GM12878 (cell line): Measurements from ENCODE around the gene C1QL2. TPM values are rescaled to one million over a fixed set of nuclear protein-coding genes. Genes with fewer than 3 reads are reported as not detected.

Experiments
- ATAC-seq: fragments of 200-7000 bp; cut with Tn5 transposase; 3 replicates; pipeline ENCODE4 v1.9.1; 2020; ENCODE audit warnings: mild to moderate bottlenecking, moderate library complexity
- BruUV-seq: library from RNA; stranded (reverse); fragments of 400-500 nt; replicated peaks from 2 replicates; lab custom pipeline; 2021; lab: Mats Ljungman, UMichigan
- CTCF ChIA-PET: fragments of 300-600 bp; sonication (Branson Sonifier 250); formaldehyde crosslinking; extraction: SDS; loops from one replicate; lab custom pipeline; 2021; ENCODE audit warnings: inconsistent platforms; lab: Yijun Ruan, JAX
- POLR2A ChIA-PET: fragments of 350-600 bp; formaldehyde crosslinking; extraction: SDS; loops from one replicate; lab custom pipeline; 2021; ENCODE audit warnings: inconsistent platforms; lab: Charles Lee
- RAD21 ChIA-PET: fragments of 300-600 bp; sonication (Branson Sonifier 250); formaldehyde crosslinking; loops from one replicate; lab custom pipeline; 2023; ENCODE audit warnings: antibody characterized with exemption; ENCODE audit not compliant: unreplicated experiment; lab: Charles Lee
- SMC1A ChIA-PET: fragments of 300-600 bp; sonication (Branson Sonifier 250); formaldehyde crosslinking; loops from one replicate; lab custom pipeline; 2023; ENCODE audit not compliant: unreplicated experiment, uncharacterized antibody; lab: Charles Lee
- DNase-seq: peaks from one replicate; pipeline ENCODE4 v3.0.0-alpha.2; 2011; ENCODE audit warnings: low read depth, low spot score
- FAIRE-seq: peaks from 3 replicates; lab custom pipeline; 2011; peaks lifted over from hg19 to GRCh38; lab: Jason Lieb, UNC
- H2AFZ ChIP-seq: 2 replicates; pipeline ENCODE4 v1.6.0; 2011; ENCODE audit warnings: low read depth, low read length, control low read depth; ENCODE audit not compliant: control insufficient read depth
- H3K27ac ChIP-seq: 2 replicates; pipeline ENCODE4 v1.5.1; 2011; ENCODE audit warnings: control low read depth; ENCODE audit not compliant: control insufficient read depth, insufficient read depth
- H3K27me3 ChIP-seq, 2 experiments: replicated peaks in 1 of 2; 2 replicates each; pipeline versions ENCODE4 v1.6.0 to v1.6.1; 2011; ENCODE audit warnings: low read length in 1 of 2; ENCODE audit not compliant: control insufficient read depth in 2 of 2, insufficient read depth in 2 of 2
- H3K36me3 ChIP-seq, 2 experiments: 2 replicates each; pipeline ENCODE4 v1.5.1; 2011; ENCODE audit warnings: low read length in 1 of 2; ENCODE audit not compliant: control insufficient read depth in 2 of 2, insufficient read depth in 2 of 2
- H3K4me1 ChIP-seq: 2 replicates; pipeline ENCODE4 v1.6.1; 2011; ENCODE audit warnings: mild to moderate bottlenecking, low read length, moderate library complexity, mixed read lengths; ENCODE audit not compliant: control insufficient read depth, insufficient read depth
- H3K4me2 ChIP-seq: 2 replicates; pipeline ENCODE4 v1.6.0; 2011; ENCODE audit warnings: control low read depth; ENCODE audit not compliant: control insufficient read depth, insufficient read depth
- H3K4me3 ChIP-seq: fragments of 200-600 bp; sonication (generic); 2 replicates; pipeline ENCODE4 v1.5.1; 2016
- H3K79me2 ChIP-seq: 2 replicates; pipeline ENCODE4 v1.6.0; 2011; ENCODE audit warnings: low read length; ENCODE audit not compliant: control insufficient read depth, insufficient read depth
- H3K9ac ChIP-seq: 2 replicates; pipeline ENCODE4 v1.8.0; 2011; ENCODE audit warnings: low read length, control low read depth, mixed read lengths; ENCODE audit not compliant: control insufficient read depth, insufficient read depth
- H3K9me3 ChIP-seq: replicated peaks from 3 replicates; pipeline ENCODE4 v1.5.1; 2011; ENCODE audit warnings: mild to moderate bottlenecking, low read length; ENCODE audit not compliant: control insufficient read depth, insufficient read depth
- H4K20me1 ChIP-seq: 2 replicates; pipeline ENCODE4 v1.6.0; 2011; ENCODE audit not compliant: control insufficient read depth, insufficient read depth
- CEBPB ChIP-seq, 2 experiments: fragments of 150-350 bp in 1 of 2; IDR thresholded peaks; 2 replicates each; pipeline ENCODE4 v1.6.1; 2012 to 2014; ENCODE audit warnings: low read depth in 2 of 2, low read length in 2 of 2, borderline replicate concordance in 1 of 2, inconsistent platforms in 1 of 2
- CREB1 ChIP-seq: IDR thresholded peaks from 2 replicates; pipeline ENCODE4 v1.6.1; 2012; ENCODE audit warnings: low read depth, mild to moderate bottlenecking, inconsistent platforms
- EED ChIP-seq: sonication (generic); IDR thresholded peaks from 2 replicates; pipeline ENCODE4 v1.6.1; 2016; ENCODE audit warnings: antibody characterized with exemption, low read depth
- HDGF ChIP-seq: fragments of 450-650 bp; IDR thresholded peaks from 2 replicates; pipeline ENCODE4 v1.6.1; 2016; ENCODE audit warnings: antibody characterized with exemption
- KLF5 ChIP-seq: fragments of 450-650 bp; IDR thresholded peaks from 2 replicates; pipeline ENCODE4 v1.6.1; 2014; ENCODE audit warnings: mild to moderate bottlenecking; ENCODE audit not compliant: partially characterized antibody
- MYC ChIP-seq: IDR thresholded peaks from 2 replicates; pipeline ENCODE4 v1.6.1; 2011; ENCODE audit warnings: mild to moderate bottlenecking, low read length, moderate library complexity, inconsistent platforms; ENCODE audit not compliant: insufficient read depth, insufficient replicate concordance, insufficient read length, severe bottlenecking
- NR2C2 ChIP-seq: IDR thresholded peaks from 2 replicates; pipeline ENCODE4 v1.6.1; 2011; ENCODE audit warnings: borderline replicate concordance, low read depth; ENCODE audit not compliant: control insufficient read depth, insufficient read length
- NR2F1 ChIP-seq: fragments of 450-650 bp; conservative IDR thresholded peaks from 2 replicates; pipeline ENCODE4 v1.6.1; 2017; ENCODE audit warnings: mild to moderate bottlenecking
- PAX5 ChIP-seq: IDR thresholded peaks from 2 replicates; pipeline ENCODE4 v1.6.1; 2011; ENCODE audit warnings: low read depth, low read length, borderline replicate concordance
- POU2F2 ChIP-seq: IDR thresholded peaks from 3 replicates; pipeline ENCODE4 v1.6.1; 2011; ENCODE audit warnings: low read depth, mild to moderate bottlenecking, low read length, borderline replicate concordance
- PRDM15 ChIP-seq: fragments of 450-650 bp; formaldehyde crosslinking; IDR thresholded peaks from 2 replicates; pipeline ENCODE4 v1.4.0; 2020; ENCODE audit warnings: mild to moderate bottlenecking, moderate library complexity
- RELA ChIP-seq: fragments of 450-650 bp; IDR thresholded peaks from 2 replicates; pipeline ENCODE4 v1.8.0; 2014; ENCODE audit warnings: borderline replicate concordance; ENCODE audit not compliant: partially characterized antibody
- RFX5 ChIP-seq: IDR thresholded peaks from 2 replicates; pipeline ENCODE4 v1.6.1; 2011; ENCODE audit warnings: low read depth, low read length, improper control_type of control experiment
- SREBF2 ChIP-seq: IDR thresholded peaks from 2 replicates; pipeline ENCODE4 v1.6.1; 2012; ENCODE audit warnings: mild to moderate bottlenecking, low read length
- SRF ChIP-seq, 2 experiments: IDR thresholded peaks; 2 replicates each; pipeline ENCODE4 v1.6.1; 2011; ENCODE audit warnings: low read depth in 2 of 2, low read length in 2 of 2, mild to moderate bottlenecking in 1 of 2, moderate library complexity in 1 of 2
- SUZ12 ChIP-seq: fragments of 200-600 bp; sonication (generic); IDR thresholded peaks from one replicate; pipeline ENCODE4 v1.6.1; 2018; ENCODE audit warnings: antibody characterized with exemption, mild to moderate bottlenecking; ENCODE audit not compliant: unreplicated experiment
- TAF1 ChIP-seq: IDR thresholded peaks from 2 replicates; pipeline ENCODE4 v1.6.1; 2011; ENCODE audit warnings: mild to moderate bottlenecking, low read depth, low read length, borderline replicate concordance
- TBL1XR1 ChIP-seq: IDR thresholded peaks from 2 replicates; pipeline ENCODE4 v1.6.1; 2012; ENCODE audit warnings: low read depth, low read length, improper control_type of control experiment
- ZBTB4 ChIP-seq: fragments of 450-650 bp; formaldehyde crosslinking; IDR thresholded peaks from 2 replicates; pipeline ENCODE4 v1.4.0; 2022; ENCODE audit warnings: mild to moderate bottlenecking, moderate library complexity
- ZNF207 ChIP-seq: fragments of 450-650 bp; IDR thresholded peaks from 2 replicates; pipeline ENCODE4 v1.6.1; 2014; ENCODE audit warnings: antibody characterized with exemption, mild to moderate bottlenecking, borderline replicate concordance
- WGBS: methylation state at CpG from one replicate; pipeline ENCODE4 v1.1.6; 2016; ENCODE audit warnings: low lambda C conversion rate; ENCODE audit not compliant: insufficient replicate concordance, insufficient coverage; ENCODE audit errors: missing lambda C conversion rate; 5-methylcytosine and 5-hydroxymethylcytosine counted together
- in situ Hi-C: fragments of 300-500 bp; cut with MboI; formaldehyde crosslinking; loops from 9 replicates; pipeline ENCODE4 v1.14.3; 2018; ENCODE audit warnings: mixed read lengths
- intact Hi-C: fragments of 100-400 bp; cut with micrococcal nuclease; formaldehyde crosslinking; loops from one replicate; pipeline ENCODE4 v1.14.2; 2022; ENCODE audit not compliant: unreplicated experiment
- polyA plus RNA-seq, 11 experiments: library from polyadenylated mRNA; depleted of rRNA in 4 of 11; unstranded in 6 of 11; stranded (reverse) in 5 of 11; fragments of >200 nt; fragmentation: Nextera tagmentation in 4 of 11; fragmentation: Illumina TruSeq in 1 of 11; extraction: Ambion mirVana in 4 of 11; extraction: Trizol in 1 of 11; gene quantifications; 1 replicate in 1 of 11; 2 replicates in 10 of 11; pipeline versions ENCODE4 v1.2.1 to v1.2.3, GENCODE V29; 2011 to 2016; ENCODE audit warnings: inconsistent platforms in 2 of 11, missing spikeins in 2 of 11, low read depth in 1 of 11
- total RNA-seq, 4 experiments: library from RNA; depleted of rRNA in 3 of 4; stranded (reverse); fragments of >200 nt in 3 of 4; fragmentation: Illumina TruSeq in 1 of 4; extraction: Trizol in 1 of 4; gene quantifications; 2 replicates each; pipeline versions ENCODE4 v1.2.1 to v1.2.3, GENCODE V29; 2013 to 2021

C1QL2 gene
- total and polyA plus RNA-seq, 10 of the 15 experiments (the other 5 are each of a cell fraction or from before 2014, with no cell fraction given), result not detected

GRCh38 chr2:119136872-119137271 is 21.7 kb downstream of the C1QL2 start:
- no peak overlapping the region for H3K27ac ChIP-seq
- no peaks in the 10 kb centered on the region; a peak in 4 of 4 replicates for H3K27me3 ChIP-seq
- H3K9ac ChIP-seq, result no peak overlapping the region
- POLR2A ChIA-PET, result no interaction called here
- WGBS, result 29% methylated on average over 8 of the region's 8 CpGs
- RAD21 ChIA-PET, result no interaction called here
- TF ChIP-seq EED (no peak), NR2F1 (no peak), SREBF2 (no peak), SUZ12 (no peak), HDGF (no peak), CEBPB (IDR thresholded peaks at IDR 0.05; ENCODE audit: borderline replicate concordance in 1 of 2, low read depth in 2 of 2, low read length in 2 of 2) (no peak), CREB1 (no peak), TAF1 (no peak), MYC (no peak), ZNF207 (no peak), TBL1XR1 (no peak), PAX5 (no peak), RELA (no peak), NR2C2 (no peak), RFX5 (no peak), KLF5 (no peak), ZBTB4 (CRISPR knock-in tag) (no peak), SRF (IDR thresholded peaks at IDR 0.05; ENCODE audit: low read depth in 2 of 2, low read length in 2 of 2) (no peak), PRDM15 (CRISPR knock-in tag) (no peak), POU2F2 (no peak)
- no peaks in the 10 kb centered on the region for H3K79me2 ChIP-seq
- no peak overlapping the region for H2AFZ ChIP-seq
- no peaks in the 10 kb centered on the region for H3K4me1 ChIP-seq
- intact Hi-C loops (no loop called here), in situ Hi-C loops (no loop called here)
- no peaks in the 10 kb centered on the region for H3K9me3 ChIP-seq
- ATAC-seq (no peak), FAIRE-seq (no peak), DNase-seq (no peak)
- no TSS peak for BruUV-seq
- SMC1A ChIA-PET, result no interaction called here
- H4K20me1 ChIP-seq, result no peaks in the 10 kb centered on the region
- CTCF ChIA-PET, result no interaction called here
- H3K4me2 ChIP-seq, result no peak overlapping the region
- H3K4me3 ChIP-seq, result no peak overlapping the region
- H3K36me3 ChIP-seq, result no peaks in the 10 kb centered on the region
